Adrenal gland (tissue), 12 donors: ENCODE measurements around the gene ABHD17A. TPM values are rescaled to one million over a fixed set of nuclear protein-coding genes. Genes with fewer than 3 reads are reported as not detected.

Experiments
- DNase-seq, 7 donors: peaks; one replicate each; pipeline ENCODE4 v3.0.0-alpha.2; 2019 to 2020
- H3K27ac ChIP-seq, 5 donors: fragments of 200-600 bp; sonication (generic) in 4 of 5; 1 replicate in 3 of 5; 2 replicates in 2 of 5; pipeline versions ENCODE4 v1.5.1 to v1.8.0; 2016 to 2020; ENCODE audit warnings: mild to moderate bottlenecking in 1 of 5
- H3K27me3 ChIP-seq: fragments of 200-600 bp; 2 replicates; pipeline ENCODE4 v1.8.0; 2021
- H3K36me3 ChIP-seq, 2 donors: fragments of 200-600 bp; replicated peaks in 1 of 2; 1 replicate in 1 of 2; 2 replicates in 1 of 2; pipeline versions ENCODE4 v1.5.1 to v1.8.0; 2018 to 2022
- H3K4me1 ChIP-seq, 2 donors: fragments of 200-600 bp; replicated peaks in 1 of 2; 1 replicate in 1 of 2; 2 replicates in 1 of 2; pipeline versions ENCODE4 v1.5.1 to v1.8.0; 2018 to 2021
- H3K4me3 ChIP-seq, 4 donors: fragments of 200-600 bp; sonication (generic) in 3 of 4; one replicate each; pipeline ENCODE4 v1.5.1; 2016 to 2018
- H3K9me3 ChIP-seq, 3 donors: fragments of 200-600 bp; sonication (generic) in 1 of 3; replicated peaks in 1 of 3; 1 replicate in 2 of 3; 2 replicates in 1 of 3; pipeline versions ENCODE4 v1.5.1 to v1.8.0; 2016 to 2021
- CTCF ChIP-seq, 6 experiments: fragments of 450-650 bp in 4 of 6; fragments of 200-600 bp in 2 of 6; sonication (generic) in 1 of 6; IDR thresholded peaks; 1 replicate in 5 of 6; 2 replicates in 1 of 6; pipeline versions ENCODE4 v1.5.1 to v1.8.0; 2016 to 2021; ENCODE audit warnings: antibody characterized with exemption in 6 of 6, mild to moderate bottlenecking in 2 of 6, moderate library complexity in 1 of 6
- POLR2A ChIP-seq, 2 donors: fragments of 450-650 bp; IDR thresholded peaks; one replicate each; pipeline ENCODE4 v1.6.1; 2017; ENCODE audit warnings: antibody characterized with exemption in 2 of 2, mild to moderate bottlenecking in 2 of 2, moderate library complexity in 1 of 2
- WGBS, 4 donors: extraction: QIAGEN DNeasy Blood & Tissue Kit in 2 of 4; methylation state at CpG; one replicate each; pipeline versions ENCODE4 v1.1.5 to v1.1.7; 2013 to 2017; 5-methylcytosine and 5-hydroxymethylcytosine counted together
- intact Hi-C, 2 donors: fragments of 100-400 bp; cut with DNase I; formaldehyde crosslinking; loops; one replicate each; pipeline versions ENCODE4 v1.14.1 to v1.15.0; 2022 to 2023
- polyA plus RNA-seq, 3 donors: library from polyadenylated mRNA; stranded (reverse); fragments of 200-250 nt in 2 of 3; fragments of 350-450 nt in 1 of 3; fragmentation: Illumina TruSeq in 1 of 3; extraction: RNeasy Lipid Tissue Mini Kit (QIAGEN cat#74804) in 1 of 3; gene quantifications; one replicate each; pipeline ENCODE4 v1.2.3, GENCODE V29; 2013 to 2014
- total RNA-seq, 9 donors: library from RNA; depleted of rRNA in 4 of 9; stranded (reverse); fragments of >200 nt in 4 of 9; fragments of 120-200 nt in 1 of 9; fragmentation: NEBNext Ultra II Directional in 1 of 9; extraction: Animal tissue kit (Norgen Biotek cat#: 25700) in 1 of 9; gene quantifications; one replicate each; pipeline versions ENCODE4 v1.1.0 to v1.2.4, GENCODE V29; 2013 to 2023
- donor health status: healthy with polysubstance abuse.
- donor health status: Bipolar disorder and iron deficiency.
- donor health status: DM: yes; HTN: yes; CAD: no.
- donor health status: DM: no; HTN: no; CAD: no.
- donor health status: DM: no; HTN: no; CAD: no.
- donor health status: DM: yes; HTN: yes; CAD: no.

The ABHD17A gene
- total and polyA plus RNA-seq, 12 donors, result 2.5 to 235 (median 99.4) TPM

DNA sequence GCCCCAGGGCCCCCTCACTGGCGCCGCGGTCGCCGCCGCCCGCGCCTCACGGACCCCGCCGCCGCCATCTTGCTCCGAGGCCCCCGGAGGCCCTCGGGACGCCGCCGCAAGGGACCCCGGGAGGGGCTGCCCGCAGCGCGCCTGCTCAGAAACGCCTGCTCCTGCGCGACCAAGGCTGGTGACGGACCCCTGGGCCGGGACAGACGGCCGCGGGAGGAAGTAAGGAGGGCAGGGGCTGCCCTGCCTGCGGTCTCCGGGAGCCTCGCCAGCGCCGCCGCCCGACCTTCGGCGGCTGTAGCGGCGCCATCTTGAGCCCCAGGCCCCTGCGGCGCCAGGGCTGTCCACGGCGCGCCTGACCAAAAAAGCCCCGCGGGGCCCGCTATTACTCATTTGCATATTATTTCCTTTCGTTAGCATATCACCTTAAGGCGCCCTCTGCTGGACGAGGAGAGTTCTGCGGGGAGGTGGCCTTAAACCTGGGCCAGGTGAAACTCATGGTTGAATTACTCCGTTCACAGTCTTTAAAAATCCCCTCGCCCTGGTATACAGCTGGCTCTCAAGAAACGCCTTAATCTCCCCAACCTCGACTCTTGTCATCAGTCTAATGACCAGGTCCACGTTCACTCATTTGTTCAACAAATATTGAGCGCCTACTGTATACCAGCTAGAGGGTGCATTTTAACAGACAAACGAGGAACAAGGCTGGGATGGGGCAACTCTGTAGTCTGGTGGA, 36.7 kb downstream of the ABHD17A start, which contains the start of gene REXO1:
REXO1 (minus strand) TSS at position 85 of the 733 bp plus-strand sequence. CDS start 125 bp downstream, outside the sequence.
- TF ChIP-seq CTCF (IDR thresholded peaks at IDR 0.05), result peak; percentile 87 to 94 (median 90)
- TF ChIP-seq POLR2A (IDR thresholded peaks at IDR 0.05), result peak; percentile 28 to 55
- 1 to 7% (median 3%) methylated on average over 12 to 60 of the region's 60 CpGs for WGBS, 4 donors

DNA sequence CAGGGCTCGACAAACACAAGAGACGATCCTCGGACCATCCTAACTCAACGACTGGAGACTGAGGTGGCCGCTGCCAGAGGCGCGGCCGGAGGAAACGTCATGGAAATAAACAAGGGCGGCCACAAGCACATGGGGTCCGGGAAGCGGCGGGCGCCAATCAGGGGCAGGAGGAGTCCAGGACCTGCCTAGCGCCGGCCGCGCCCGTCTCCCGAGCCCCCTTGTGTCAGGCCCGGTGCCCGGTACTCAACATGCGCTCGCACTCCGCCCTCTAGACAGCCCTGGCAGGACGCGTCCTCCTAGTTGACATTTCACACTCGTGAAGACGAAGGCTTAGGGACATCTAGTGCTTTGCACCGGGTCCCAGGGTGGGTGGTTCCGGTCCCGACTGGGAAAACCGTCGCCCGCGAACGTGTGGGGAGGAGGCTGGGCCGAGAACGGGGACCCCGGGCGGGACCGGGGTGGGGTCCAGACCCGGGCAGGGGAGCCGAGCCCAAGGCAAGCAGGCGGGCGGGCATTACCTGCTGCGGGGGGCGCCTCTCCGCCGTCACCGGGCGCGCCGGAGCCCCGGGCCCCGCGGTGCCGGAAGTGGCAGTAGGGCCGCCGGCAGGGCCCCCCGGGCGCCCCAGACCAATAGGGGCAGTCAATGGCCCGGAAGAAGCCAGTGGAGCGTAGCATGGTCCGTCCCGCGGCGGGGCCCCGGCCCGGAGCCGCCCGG, 37.5 kb downstream of the ABHD17A start:
- WGBS, 4 donors, result 0% methylated on average over 24 to 72 of the region's 72 CpGs; no CpG with 5 or more reads in 1 of the 4 donors
- Histone ChIP-seq H3K4me1 (peaks cover 27 to 58% of the 10 kb centered on the region in 2 donors), H3K27me3 (no peaks in the 10 kb centered on the region), H3K36me3 (no peaks in the 10 kb centered on the region), H3K9me3 (no peaks in the 10 kb centered on the region), H3K27ac (peak overlapping the region; percentile 72 to 100 (median 99)), H3K4me3 (peak overlapping the region; percentile 48 to 100 (median 72))
- DNase-seq, result peak in 6 of 7 donors; percentile 46 to 83 (median 74)
- intact Hi-C loops, result no loop called here
- no peak for TF ChIP-seq CTCF (IDR thresholded peaks at IDR 0.05)
- peak in 1 of 2 donors; percentile 42 for TF ChIP-seq POLR2A (IDR thresholded peaks at IDR 0.05)

More for the DNA sequence above, 36.7 kb downstream of the ABHD17A start, which contains the start of gene REXO1:
- intact Hi-C loops, result no loop called here
- H3K9me3 ChIP-seq, result no peaks in the 10 kb centered on the region
- peak; percentile 93 to 98 (median 96) for DNase-seq
- H3K4me3 ChIP-seq, result peak within 1 kb of the TSS; percentile 48 to 100 (median 72)
- no peaks in the 10 kb centered on the region for H3K27me3 ChIP-seq
- H3K36me3 ChIP-seq, result no peaks in the 10 kb centered on the region
- peaks cover 30 to 56% of the 10 kb centered on the region in 2 donors for H3K4me1 ChIP-seq
- peak within 1 kb of the TSS; percentile 95 to 100 (median 99) for H3K27ac ChIP-seq

DNA sequence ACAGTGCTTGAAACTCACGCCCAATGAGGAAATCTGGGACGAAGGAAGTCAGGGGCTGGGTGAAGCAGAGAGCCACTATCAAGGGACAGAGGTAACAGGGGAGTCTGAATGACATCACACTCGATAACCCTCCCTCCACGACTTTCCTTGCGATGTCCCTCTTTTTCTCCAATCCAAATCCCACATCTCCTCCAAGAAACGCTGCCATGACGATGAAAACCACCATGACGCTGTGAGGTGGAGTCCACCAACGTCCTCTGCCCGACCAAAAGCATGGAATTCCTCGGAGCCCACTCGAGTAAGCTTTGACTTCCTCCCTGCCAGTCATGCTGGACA, 38.0 kb downstream of the ABHD17A start:
- WGBS, 4 donors, result 5 to 10% (median 8%) methylated on average over 11 to 12 of the region's 12 CpGs
- DNase-seq, result no peak
- Histone ChIP-seq H3K4me1 (peaks cover 27 to 58% of the 10 kb centered on the region in 2 donors), H3K36me3 (no peaks in the 10 kb centered on the region), H3K9me3 (no peaks in the 10 kb centered on the region), H3K27me3 (no peaks in the 10 kb centered on the region), H3K4me3 (peak overlapping the region in 3 of 4 donors; percentile 48 to 100 (median 59)), H3K27ac (peak overlapping the region; percentile 72 to 100 (median 99))
- intact Hi-C loops, result no loop called here
- TF ChIP-seq POLR2A (IDR thresholded peaks at IDR 0.05), result no peak
- TF ChIP-seq CTCF (IDR thresholded peaks at IDR 0.05), result no peak

- Histone ChIP-seq H3K4me1 (peaks cover 27 to 51% of the 10 kb centered on the region in 2 donors), H3K4me3 (peak overlapping the region in 1 of 4 donors; percentile 100), H3K36me3 (no peaks in the 10 kb centered on the region), H3K9me3 (no peaks in the 10 kb centered on the region), H3K27ac (peak overlapping the region in 1 of 5 donors; percentile 100), H3K27me3 (no peaks in the 10 kb centered on the region)
- DNase-seq, result no peak
- WGBS, 4 donors, result 67 to 77% (median 76%) methylated on average over 24 to 29 of the region's 29 CpGs
- no peak for TF ChIP-seq CTCF (IDR thresholded peaks at IDR 0.05)
- TF ChIP-seq POLR2A (IDR thresholded peaks at IDR 0.05), result no peak
- intact Hi-C loops, result no loop called here
Measured at GRCh38 chr19:1846517-1847204, 38.6 kb downstream of the ABHD17A start.
